NK-92 treated with Interleukin-12 subunit alpha and Interleukin-12 subunit beta, amount 100 ng/mL, for 24 hours (cell line): ENCODE measurements around the gene CALCOCO1.

Experiments used
- DNase-seq: peaks from one replicate; lab custom pipeline; 2025; lab: John Stamatoyannopoulos, UW

CALCOCO1 gene

DNA sequence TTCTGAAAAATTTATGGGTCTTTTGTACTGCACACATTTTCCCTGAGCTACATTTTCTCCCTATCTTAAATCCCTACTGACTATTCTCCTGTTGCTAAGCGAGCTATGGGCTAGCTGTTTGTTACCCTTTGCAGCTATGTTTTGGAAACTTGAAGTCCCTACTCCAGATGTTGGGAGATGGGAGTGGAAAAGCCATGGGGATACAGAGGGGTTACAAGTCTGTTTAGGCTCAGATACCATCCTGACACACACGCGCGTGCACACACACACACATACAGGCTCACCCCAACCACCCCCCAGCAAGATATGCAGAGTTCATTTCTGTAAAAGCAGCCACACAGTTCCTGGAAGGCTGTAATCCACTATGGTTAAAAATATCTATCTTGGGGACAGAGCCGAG, 67.2 kb downstream of the CALCOCO1 start:
- DNase-seq, result no peak

DNA sequence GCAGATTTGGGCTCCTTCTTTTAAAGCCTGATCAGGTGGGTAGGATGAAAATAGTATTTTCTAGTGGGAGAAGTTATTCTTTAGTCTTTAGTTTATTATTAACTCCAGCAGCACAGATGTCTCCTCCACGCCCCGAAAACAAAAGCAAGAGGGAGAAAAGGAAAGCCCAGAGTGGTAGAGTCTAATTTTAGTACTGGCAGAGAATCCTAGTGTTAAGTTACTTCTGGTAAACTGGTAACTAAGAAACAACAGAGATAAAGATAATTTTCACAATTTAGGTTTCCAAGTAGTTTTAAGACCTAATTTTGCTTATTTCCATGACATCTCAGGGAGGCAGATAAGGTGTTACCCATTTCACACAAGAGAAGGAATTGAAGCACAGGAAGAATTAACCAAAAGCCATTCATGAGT, 67.7 kb downstream of the CALCOCO1 start:
- DNase-seq, result no peak

DNA sequence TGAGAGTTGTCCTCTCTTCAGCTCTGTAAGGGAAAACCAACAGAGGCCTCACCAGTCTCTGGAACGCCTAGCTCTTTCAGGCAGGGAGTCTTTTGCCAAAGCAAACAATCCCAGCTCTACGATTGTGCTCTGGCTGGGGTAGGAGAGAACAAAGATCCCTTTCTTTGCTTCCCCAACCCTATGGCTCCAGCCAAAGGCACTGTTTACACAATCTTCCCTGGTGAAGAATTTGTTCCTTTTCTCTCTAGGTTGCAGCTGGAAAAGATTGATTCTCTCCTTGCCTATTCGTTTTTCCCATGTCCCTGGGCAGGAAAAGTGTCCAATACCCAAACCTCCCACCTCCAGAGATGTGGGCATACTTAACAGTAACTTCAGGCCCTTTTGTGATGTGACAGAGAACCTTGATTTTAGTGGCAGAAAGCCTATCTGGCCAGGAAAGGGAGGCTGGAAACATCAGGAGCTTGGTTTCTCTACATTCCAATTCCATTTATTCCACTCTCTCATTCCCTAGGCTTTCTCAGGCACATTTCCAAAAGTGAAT, 68.2 kb downstream of the CALCOCO1 start:
- no peak for DNase-seq
